K562 (cell line): ENCODE measurements around the gene PARD3.

ENCODE experiments used
- BRCA1 ChIP-seq, 2 experiments: fragments of 450-650 bp in 1 of 2; sonication (generic) in 1 of 2; formaldehyde crosslinking in 1 of 2; IDR thresholded peaks; 2 replicates each; pipeline versions ENCODE4 v1.5.0 to v1.6.1; 2017 to 2020; ENCODE audit warnings: mild to moderate bottlenecking in 1 of 2, missing genetic modification reagents in 1 of 2
- HDAC3 ChIP-seq: fragments of 450-650 bp; IDR thresholded peaks from 2 replicates; pipeline ENCODE4 v1.6.1; 2018; ENCODE audit warnings: borderline replicate concordance, mild to moderate bottlenecking, moderate library complexity; ENCODE audit not compliant: partially characterized antibody
- TEAD4 ChIP-seq, 2 experiments: sonication (generic) in 1 of 2; formaldehyde crosslinking in 1 of 2; IDR thresholded peaks; 2 replicates each; pipeline versions ENCODE4 v1.6.1 to v1.8.0; 2012 to 2022; ENCODE audit warnings: borderline replicate concordance in 1 of 2, inconsistent platforms in 1 of 2, low read length in 1 of 2, mild to moderate bottlenecking in 1 of 2, missing genetic modification reagents in 1 of 2
- ZFX ChIP-seq: sonication (generic); formaldehyde crosslinking; IDR thresholded peaks from 2 replicates; pipeline ENCODE4 v1.8.0; 2022; ENCODE audit warnings: mild to moderate bottlenecking, missing genetic modification reagents, moderate library complexity
- ZNF146 ChIP-seq: IDR thresholded peaks from one replicate; pipeline ENCODE4 v1.6.1; 2018; ENCODE audit warnings: missing compliant biosample characterization; ENCODE audit not compliant: unreplicated experiment
- TF ChIP-seq, protein P1 (sequence below), 3 experiments: IDR thresholded peaks in 2 of 3; conservative IDR thresholded peaks in 1 of 3; 2 replicates each; pipeline ENCODE4 v1.5.1; 2011 to 2012; ENCODE audit warnings: low read length in 3 of 3, mild to moderate bottlenecking in 3 of 3, control low read depth in 2 of 3, improper control_type of control experiment in 1 of 3, inconsistent platforms in 1 of 3, low read depth in 1 of 3, mixed read lengths in 1 of 3, moderate library complexity in 1 of 3; ENCODE audit not compliant: insufficient read depth in 2 of 3
- TF ChIP-seq, protein P2 (sequence below): sonication (generic); formaldehyde crosslinking; IDR thresholded peaks from 2 replicates; pipeline ENCODE4 v1.8.0; 2022; ENCODE audit warnings: mild to moderate bottlenecking, missing genetic modification reagents
- TF ChIP-seq, protein P3 (sequence below): fragments of 250-450 bp; sonication (Bioruptor Pico); IDR thresholded peaks from 2 replicates; pipeline ENCODE4 v1.9.0; 2021; ENCODE audit warnings: mild to moderate bottlenecking

DNA sequence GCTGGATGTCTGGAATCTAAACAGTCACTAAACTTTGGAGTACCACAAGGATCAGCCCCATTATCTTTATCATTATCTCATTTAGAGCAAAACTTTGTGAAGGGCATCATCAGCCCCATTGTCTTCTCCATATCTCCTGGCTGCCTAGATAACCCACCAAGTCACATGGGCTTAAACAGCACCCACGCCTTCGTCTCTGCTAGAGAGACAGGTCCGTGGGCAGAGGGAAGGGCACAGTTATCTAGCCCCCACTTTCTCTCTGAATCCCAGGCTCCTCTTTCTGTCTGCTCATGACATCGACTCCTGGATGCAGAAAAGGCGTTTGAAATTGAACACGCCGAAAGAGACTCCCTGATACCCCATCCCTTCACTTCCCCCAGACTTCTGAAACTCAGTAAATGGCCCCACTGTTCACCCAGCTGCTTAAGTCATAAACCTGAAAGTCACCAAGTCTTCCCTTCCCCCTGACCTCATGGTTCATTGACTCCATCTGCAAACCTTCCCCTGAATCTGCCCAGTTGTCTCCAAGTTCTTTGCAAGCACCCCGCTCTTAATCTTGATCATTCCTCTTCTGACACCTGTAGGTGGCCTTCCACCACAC lies 20.9 kb upstream of the PARD3 start:
- no peak for TF ChIP-seq ZFX (CRISPR knock-in tag)
- TF ChIP-seq BRCA1 (IDR thresholded peaks at IDR 0.05), result no peak
- no peak for TF ChIP-seq BRCA1 (CRISPR knock-in tag; IDR thresholded peaks at IDR 0.05)
- TF ChIP-seq, protein P1, sequence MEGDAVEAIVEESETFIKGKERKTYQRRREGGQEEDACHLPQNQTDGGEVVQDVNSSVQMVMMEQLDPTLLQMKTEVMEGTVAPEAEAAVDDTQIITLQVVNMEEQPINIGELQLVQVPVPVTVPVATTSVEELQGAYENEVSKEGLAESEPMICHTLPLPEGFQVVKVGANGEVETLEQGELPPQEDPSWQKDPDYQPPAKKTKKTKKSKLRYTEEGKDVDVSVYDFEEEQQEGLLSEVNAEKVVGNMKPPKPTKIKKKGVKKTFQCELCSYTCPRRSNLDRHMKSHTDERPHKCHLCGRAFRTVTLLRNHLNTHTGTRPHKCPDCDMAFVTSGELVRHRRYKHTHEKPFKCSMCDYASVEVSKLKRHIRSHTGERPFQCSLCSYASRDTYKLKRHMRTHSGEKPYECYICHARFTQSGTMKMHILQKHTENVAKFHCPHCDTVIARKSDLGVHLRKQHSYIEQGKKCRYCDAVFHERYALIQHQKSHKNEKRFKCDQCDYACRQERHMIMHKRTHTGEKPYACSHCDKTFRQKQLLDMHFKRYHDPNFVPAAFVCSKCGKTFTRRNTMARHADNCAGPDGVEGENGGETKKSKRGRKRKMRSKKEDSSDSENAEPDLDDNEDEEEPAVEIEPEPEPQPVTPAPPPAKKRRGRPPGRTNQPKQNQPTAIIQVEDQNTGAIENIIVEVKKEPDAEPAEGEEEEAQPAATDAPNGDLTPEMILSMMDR (IDR thresholded peaks at IDR 0.05 in 2 of 3, conservative IDR thresholded peaks at IDR 0.05 in 1 of 3; ENCODE audit: insufficient read depth in 2 of 3, low read depth in 1 of 3, low read length in 3 of 3), result no peak
- no peak for TF ChIP-seq ZNF146 (CRISPR knock-in tag)
- TF ChIP-seq HDAC3, result no peak
- TF ChIP-seq, protein P2, sequence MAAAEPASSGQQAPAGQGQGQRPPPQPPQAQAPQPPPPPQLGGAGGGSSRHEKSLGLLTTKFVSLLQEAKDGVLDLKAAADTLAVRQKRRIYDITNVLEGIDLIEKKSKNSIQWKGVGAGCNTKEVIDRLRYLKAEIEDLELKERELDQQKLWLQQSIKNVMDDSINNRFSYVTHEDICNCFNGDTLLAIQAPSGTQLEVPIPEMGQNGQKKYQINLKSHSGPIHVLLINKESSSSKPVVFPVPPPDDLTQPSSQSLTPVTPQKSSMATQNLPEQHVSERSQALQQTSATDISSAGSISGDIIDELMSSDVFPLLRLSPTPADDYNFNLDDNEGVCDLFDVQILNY (CRISPR knock-in tag), result no peak
- no peak for TF ChIP-seq TEAD4 (IDR thresholded peaks at IDR 0.05; ENCODE audit: low read length)
- TF ChIP-seq TEAD4 (CRISPR knock-in tag; IDR thresholded peaks at IDR 0.05; ENCODE audit: borderline replicate concordance), result no peak
- TF ChIP-seq, protein P3, sequence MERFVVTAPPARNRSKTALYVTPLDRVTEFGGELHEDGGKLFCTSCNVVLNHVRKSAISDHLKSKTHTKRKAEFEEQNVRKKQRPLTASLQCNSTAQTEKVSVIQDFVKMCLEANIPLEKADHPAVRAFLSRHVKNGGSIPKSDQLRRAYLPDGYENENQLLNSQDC (CRISPR knock-in tag), result no peak
